GM10248 (cell line): Measurements from ENCODE around the gene TSPAN15.

Source experiments
- CTCF ChIA-PET: fragments of 300-600 bp; sonication (Branson Sonifier 250); formaldehyde crosslinking; extraction: SDS; loops from one replicate; lab custom pipeline; 2021; ENCODE audit warnings: antibody characterized with exemption; lab: Yijun Ruan, JAX
- POLR2A ChIA-PET: fragments of 350-650 bp; sonication (Branson Sonifier 250); formaldehyde crosslinking; extraction: SDS; loops from one replicate; lab custom pipeline; 2020; ENCODE audit warnings: antibody characterized with exemption; lab: Yijun Ruan, JAX
- DNase-seq: peaks from one replicate; pipeline ENCODE4 v3.0.0; 2012; ENCODE audit errors: extremely low spot score
- CTCF ChIP-seq: IDR thresholded peaks from 2 replicates; pipeline ENCODE4 v1.5.1; 2012; ENCODE audit warnings: mild to moderate bottlenecking, low read depth; ENCODE audit errors: extremely low read depth, missing control alignments, control extremely low read depth

TSPAN15 gene

GRCh38 chr10:69406302-69406811 lies 44.9 kb upstream of the TSPAN15 start:
- no peak for TF ChIP-seq CTCF
- ChIA-PET POLR2A (no interaction called here), CTCF (interaction anchor here (1.3 to 4.4 kb wide), 9 partner anchors 8 to 184 kb away, joined by 4 to 40 read pairs (median 6); no protein-coding TSS in a partner anchor)
- no peak for DNase-seq

GRCh38 chr10:69406816-69407580 lies 44.3 kb upstream of the TSPAN15 start:
- no peak for DNase-seq
- POLR2A ChIA-PET: interaction anchor here (0.6 kb wide), 1 partner anchor 502 kb away, joined by 3 read pairs; no protein-coding TSS in a partner anchor
- CTCF ChIA-PET: interaction anchor here (1.1 to 4.4 kb wide), 15 partner anchors 9 to 402 kb away, joined by 3 to 40 read pairs (median 6); no protein-coding TSS in a partner anchor
- no peak for TF ChIP-seq CTCF

- POLR2A ChIA-PET: interaction anchor here (0.6 kb wide), 1 partner anchor 503 kb away, joined by 3 read pairs; no protein-coding TSS in a partner anchor
- CTCF ChIA-PET: interaction anchor here (0.6 to 4.4 kb wide), 47 partner anchors 10 to 403 kb away, joined by 3 to 40 read pairs (median 4); partner anchors contain the start of gene HK1
- DNase-seq: no peak
- TF ChIP-seq CTCF: no peak
Observed at GRCh38 chr10:69407621-69408301, 43.5 kb upstream of the TSPAN15 start.

- ChIA-PET POLR2A (no interaction called here), CTCF (interaction anchor here (0.6 to 4.4 kb wide), 43 partner anchors 10 to 404 kb away, joined by 3 to 40 read pairs (median 4); partner anchors contain the start of gene HK1)
- DNase-seq: peak; percentile 95
- peak; percentile 86 for TF ChIP-seq CTCF
Observed at GRCh38 chr10:69408318-69409175, 42.7 kb upstream of the TSPAN15 start.

GRCh38 chr10:69409176-69409495 lies 42.1 kb upstream of the TSPAN15 start:
- ChIA-PET POLR2A (no interaction called here), CTCF (interaction anchor here (1.0 to 4.4 kb wide), 16 partner anchors 10 to 233 kb away, joined by 3 to 40 read pairs (median 6); no protein-coding TSS in a partner anchor)
- no peak for DNase-seq
- TF ChIP-seq CTCF: no peak
